Loucy (cell line): ENCODE data around the gene KNDC1.

Source experiments
- H2AFZ ChIP-seq: fragments of 200-600 bp; sonication (generic); 2 replicates; pipeline ENCODE4 v1.6.0; 2016; ENCODE audit warnings: antibody characterized with exemption, mild to moderate bottlenecking, low read length, moderate library complexity
- H3F3A ChIP-seq: fragments of 200-600 bp; 2 replicates; pipeline ENCODE4 v1.6.0; 2016; ENCODE audit warnings: antibody characterized with exemption, low read depth, mild to moderate bottlenecking
- H3K27me3 ChIP-seq: fragments of 200-600 bp; sonication (generic); 2 replicates; pipeline ENCODE4 v1.6.1; 2014; ENCODE audit warnings: low read length, mild to moderate bottlenecking; ENCODE audit not compliant: insufficient read depth, poor library complexity, severe bottlenecking
- H3K36me3 ChIP-seq: fragments of 200-600 bp; sonication (generic); 2 replicates; pipeline ENCODE4 v1.6.1; 2016; ENCODE audit warnings: low read length; ENCODE audit not compliant: insufficient read depth
- H3K4me1 ChIP-seq: fragments of 200-600 bp; sonication (generic); 2 replicates; pipeline ENCODE4 v1.5.1; 2014; ENCODE audit warnings: low read length, mild to moderate bottlenecking; ENCODE audit not compliant: insufficient read depth, poor library complexity, severe bottlenecking
- H3K4me2 ChIP-seq: fragments of 200-600 bp; sonication (generic); 2 replicates; pipeline ENCODE4 v1.6.0; 2014; ENCODE audit warnings: antibody characterized with exemption, low read length, low read depth, mild to moderate bottlenecking; ENCODE audit not compliant: poor library complexity, severe bottlenecking
- H3K4me3 ChIP-seq: fragments of 200-600 bp; sonication (generic); 2 replicates; pipeline ENCODE4 v1.5.1; 2014; ENCODE audit warnings: low read length, mild to moderate bottlenecking, mixed read lengths; ENCODE audit not compliant: poor library complexity, severe bottlenecking
- H3K79me2 ChIP-seq: fragments of 200-600 bp; sonication (generic); 2 replicates; pipeline ENCODE4 v1.6.1; 2014; ENCODE audit warnings: low read length; ENCODE audit not compliant: insufficient read depth
- H3K9ac ChIP-seq: fragments of 200-600 bp; sonication (generic); 2 replicates; pipeline ENCODE4 v1.6.0; 2014; ENCODE audit warnings: mild to moderate bottlenecking, low read depth, low read length, moderate library complexity; ENCODE audit not compliant: poor library complexity, severe bottlenecking
- H3K9me2 ChIP-seq: fragments of 200-600 bp; sonication (generic); replicated peaks from 2 replicates; pipeline ENCODE4 v1.6.1; 2016; ENCODE audit warnings: low read depth, low read length, mixed read lengths
- H3K9me3 ChIP-seq: fragments of 200-600 bp; sonication (generic); 2 replicates; pipeline ENCODE4 v1.6.1; 2014; ENCODE audit warnings: mild to moderate bottlenecking, antibody characterized with exemption, low read length, low read depth; ENCODE audit not compliant: insufficient read depth
- H4K20me1 ChIP-seq: fragments of 200-600 bp; sonication (generic); 2 replicates; pipeline ENCODE4 v1.6.0; 2014; ENCODE audit warnings: antibody characterized with exemption, low read length, mild to moderate bottlenecking; ENCODE audit not compliant: insufficient read depth, poor library complexity, severe bottlenecking
- EZH2phosphoT487 ChIP-seq: fragments of 200-600 bp; IDR thresholded peaks from 2 replicates; pipeline ENCODE4 v1.6.1; 2018; ENCODE audit warnings: antibody characterized with exemption, mild to moderate bottlenecking, moderate library complexity, borderline replicate concordance
- TF ChIP-seq, protein P1 (sequence below): fragments of 200-600 bp; sonication (generic); conservative IDR thresholded peaks from 2 replicates; pipeline ENCODE4 v1.5.1; 2014; ENCODE audit warnings: mild to moderate bottlenecking, antibody characterized with exemption, low read length

KNDC1 gene

DNA sequence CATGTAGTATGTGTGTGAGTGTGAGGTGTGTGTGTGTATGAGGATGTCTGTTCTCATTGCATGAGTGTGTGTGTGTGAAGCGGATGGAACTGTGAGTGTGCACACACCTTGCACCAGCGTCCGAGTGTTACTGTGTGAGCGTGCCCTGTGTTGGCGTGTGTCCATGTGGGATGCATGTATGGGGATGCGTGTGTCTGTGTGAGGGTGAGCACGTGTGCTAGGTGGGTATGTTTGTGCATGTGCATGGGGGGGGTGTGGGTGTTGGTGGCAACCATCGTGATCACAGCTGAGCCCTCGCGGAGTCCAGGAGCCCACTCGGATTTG, 6.4 kb downstream of the KNDC1 start:
- Histone ChIP-seq H3K27me3 (no peaks in the 10 kb centered on the region), H3K4me1 (no peaks in the 10 kb centered on the region), H4K20me1 (no peaks in the 10 kb centered on the region), H3K4me2 (no peak overlapping the region), H3F3A (no peaks in the 10 kb centered on the region), H3K9me3 (peaks cover 29% of the 10 kb centered on the region; the same call in 1 of the 2 replicates), H3K36me3 (no peaks in the 10 kb centered on the region), H3K9ac (no peak overlapping the region), H2AFZ (no peak overlapping the region), H3K4me3 (no peak overlapping the region), H3K79me2 (no peaks in the 10 kb centered on the region), H3K9me2 (no peaks in the 10 kb centered on the region)
- TF ChIP-seq, protein P1, sequence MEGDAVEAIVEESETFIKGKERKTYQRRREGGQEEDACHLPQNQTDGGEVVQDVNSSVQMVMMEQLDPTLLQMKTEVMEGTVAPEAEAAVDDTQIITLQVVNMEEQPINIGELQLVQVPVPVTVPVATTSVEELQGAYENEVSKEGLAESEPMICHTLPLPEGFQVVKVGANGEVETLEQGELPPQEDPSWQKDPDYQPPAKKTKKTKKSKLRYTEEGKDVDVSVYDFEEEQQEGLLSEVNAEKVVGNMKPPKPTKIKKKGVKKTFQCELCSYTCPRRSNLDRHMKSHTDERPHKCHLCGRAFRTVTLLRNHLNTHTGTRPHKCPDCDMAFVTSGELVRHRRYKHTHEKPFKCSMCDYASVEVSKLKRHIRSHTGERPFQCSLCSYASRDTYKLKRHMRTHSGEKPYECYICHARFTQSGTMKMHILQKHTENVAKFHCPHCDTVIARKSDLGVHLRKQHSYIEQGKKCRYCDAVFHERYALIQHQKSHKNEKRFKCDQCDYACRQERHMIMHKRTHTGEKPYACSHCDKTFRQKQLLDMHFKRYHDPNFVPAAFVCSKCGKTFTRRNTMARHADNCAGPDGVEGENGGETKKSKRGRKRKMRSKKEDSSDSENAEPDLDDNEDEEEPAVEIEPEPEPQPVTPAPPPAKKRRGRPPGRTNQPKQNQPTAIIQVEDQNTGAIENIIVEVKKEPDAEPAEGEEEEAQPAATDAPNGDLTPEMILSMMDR = no peak
- TF ChIP-seq EZH2phosphoT487 = no peak

DNA sequence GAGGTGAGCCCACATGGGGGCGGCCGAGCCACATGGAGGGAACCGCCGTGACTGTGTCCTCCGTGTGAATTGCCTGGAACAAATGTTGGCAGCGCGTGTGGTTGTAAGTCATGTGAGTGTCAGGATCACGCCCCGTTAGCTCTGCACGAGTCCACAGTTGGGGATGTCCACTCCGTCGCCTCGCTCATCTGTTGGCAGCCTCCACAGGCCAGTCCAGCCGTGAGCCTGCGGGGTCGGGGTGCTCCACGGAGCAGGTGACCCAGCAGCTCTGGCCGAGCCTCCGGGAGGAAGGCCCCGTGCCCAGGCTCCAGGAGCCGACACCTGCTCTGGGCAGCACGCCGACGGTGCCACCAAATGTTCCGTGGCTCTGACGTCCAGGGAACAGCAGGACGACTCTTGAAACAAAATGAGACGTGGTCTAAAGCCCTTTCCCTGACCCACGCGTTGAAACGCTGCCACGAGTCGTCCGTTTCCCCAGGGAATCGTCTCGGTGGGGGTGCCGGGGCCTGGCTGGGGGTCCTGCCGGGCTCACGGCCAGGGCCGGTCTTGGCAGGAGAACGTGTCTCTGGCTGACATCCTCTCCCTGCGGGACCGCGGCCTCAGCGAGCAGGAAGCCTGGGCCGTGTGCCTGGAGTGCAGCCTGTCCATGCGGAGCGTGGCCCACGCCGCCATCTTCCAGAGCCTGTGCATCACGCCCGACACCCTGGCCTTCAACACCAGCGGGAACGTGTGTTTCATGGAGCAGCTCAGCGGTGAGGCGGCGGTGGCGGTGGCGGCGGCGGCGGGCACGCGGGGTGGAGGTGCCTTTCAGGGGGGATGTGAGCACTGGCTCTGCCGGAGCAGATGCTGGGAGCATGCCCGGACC, 7.0 kb downstream of the KNDC1 start:
- no peaks in the 10 kb centered on the region for H4K20me1 ChIP-seq
- no peaks in the 10 kb centered on the region for H3F3A ChIP-seq
- H3K27me3 ChIP-seq = no peaks in the 10 kb centered on the region
- H3K4me1 ChIP-seq = no peaks in the 10 kb centered on the region
- H3K36me3 ChIP-seq = no peaks in the 10 kb centered on the region
- H2AFZ ChIP-seq = no peak overlapping the region
- H3K9me2 ChIP-seq = no peaks in the 10 kb centered on the region
- TF ChIP-seq, protein P1 = no peak
- TF ChIP-seq EZH2phosphoT487 = no peak
- peaks cover 29% of the 10 kb centered on the region; the same call in 1 of the 2 replicates for H3K9me3 ChIP-seq
- no peaks in the 10 kb centered on the region for H3K79me2 ChIP-seq
- H3K4me3 ChIP-seq = no peak overlapping the region
- no peak overlapping the region for H3K4me2 ChIP-seq
- no peak overlapping the region for H3K9ac ChIP-seq

DNA sequence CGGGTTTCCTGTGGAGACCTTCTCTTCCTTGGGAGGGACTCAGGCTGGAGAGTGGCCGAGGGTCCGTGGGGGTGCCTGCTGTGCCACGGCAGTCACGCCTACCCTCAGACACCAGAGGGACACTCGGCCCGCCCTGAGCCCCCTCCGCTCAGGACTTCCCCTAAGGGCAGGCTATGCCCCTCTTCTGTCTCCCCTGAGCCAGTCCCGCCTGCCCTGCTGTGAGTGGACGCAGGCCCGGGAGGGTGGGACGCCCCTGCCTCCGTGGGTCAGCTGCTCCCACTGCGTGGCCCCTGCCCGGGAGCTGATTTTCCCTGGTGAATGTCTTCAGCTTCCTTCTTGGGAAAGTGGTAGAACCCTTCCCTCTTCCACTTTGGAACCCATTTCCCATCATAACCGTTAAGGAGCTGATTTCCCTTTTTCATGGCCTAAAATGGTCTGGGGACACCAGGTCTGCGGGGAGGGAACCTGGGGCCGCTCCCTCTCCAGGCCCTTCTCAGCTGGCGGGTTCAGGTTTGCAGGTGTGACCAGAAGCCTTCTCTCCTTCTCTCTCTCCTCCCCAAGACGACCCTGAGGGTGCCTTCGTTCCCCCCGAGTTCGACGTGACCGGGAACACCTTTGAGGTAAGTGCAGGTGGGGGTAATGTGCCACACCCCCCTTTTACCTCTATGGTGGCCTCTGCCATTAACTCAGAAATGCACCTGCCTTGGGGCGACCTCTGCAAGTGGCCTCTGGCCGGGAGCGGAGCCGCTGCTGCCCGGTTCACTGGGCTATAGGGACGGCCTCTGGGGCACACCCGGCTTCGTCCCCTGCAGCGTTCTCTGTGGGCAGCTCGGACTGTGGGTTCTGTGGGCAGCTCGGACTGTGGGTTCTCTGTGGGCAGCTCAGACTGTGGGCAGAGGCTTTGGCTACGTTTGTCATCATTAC, 7.9 kb downstream of the KNDC1 start:
- Histone ChIP-seq H3K79me2 (no peaks in the 10 kb centered on the region), H3K9ac (no peak overlapping the region), H4K20me1 (no peaks in the 10 kb centered on the region), H3K36me3 (no peaks in the 10 kb centered on the region), H3K27me3 (no peaks in the 10 kb centered on the region), H3K9me2 (no peaks in the 10 kb centered on the region), H3K4me2 (no peak overlapping the region), H3K9me3 (peaks cover 21% of the 10 kb centered on the region; the same call in 1 of the 2 replicates), H3K4me1 (no peaks in the 10 kb centered on the region), H2AFZ (no peak overlapping the region), H3F3A (no peaks in the 10 kb centered on the region), H3K4me3 (no peak overlapping the region)
- no peak for TF ChIP-seq EZH2phosphoT487
- TF ChIP-seq, protein P1 = no peak
